Diencephalon (tissue), 1 donor: Measurements from ENCODE around the gene PCDHGB5. TPM values are rescaled to one million over a fixed set of nuclear protein-coding genes. Genes with fewer than 3 reads are reported as not detected.

Experiments used
- total RNA-seq: library from RNA; depleted of rRNA; stranded (reverse); fragments of >200 nt; gene quantifications from one replicate; pipeline ENCODE4 v1.2.3, GENCODE V29; 2014

The PCDHGB5 gene
- 24.0 TPM for total RNA-seq

GRCh38 chr5:141397756-141398551 is at the start of gene PCDHGB5:
TSS of gene PCDHGB5 (plus strand) at chr5:141397947. CDS start at chr5:141398128, 181 bp downstream.

GRCh38 chr5:141349917-141350619 is 47.7 kb upstream of the PCDHGB5 start, which contains the start of gene PCDHGB1:
TSS of gene PCDHGB1 (plus strand) at chr5:141350099. CDS start at chr5:141350261, 162 bp downstream.

GRCh38 chr5:141354900-141355469 is 42.8 kb upstream of the PCDHGB5 start, which contains the start of gene PCDHGA4:
TSS of gene PCDHGA4 (plus strand) at chr5:141355021. CDS start at chr5:141355108, 87 bp downstream.

GRCh38 chr5:141359790-141360426 is 37.8 kb upstream of the PCDHGB5 start, which contains the start of gene PCDHGB2:
TSS of gene PCDHGB2 (plus strand) at chr5:141359994. CDS start at chr5:141360136, 142 bp downstream.

GRCh38 chr5:141363952-141364660 is 33.6 kb upstream of the PCDHGB5 start, which contains the start of gene PCDHGA5:
TSS of gene PCDHGA5 (plus strand) at chr5:141364162. CDS start at chr5:141364331, 169 bp downstream.

GRCh38 chr5:141369994-141370848 is 27.5 kb upstream of the PCDHGB5 start, which contains the start of gene PCDHGB3:
TSS of gene PCDHGB3 (plus strand) at chr5:141370242. CDS start at chr5:141370395, 153 bp downstream.

GRCh38 chr5:141373673-141374317 is 24.0 kb upstream of the PCDHGB5 start, which contains the start of gene PCDHGA6:
TSS of gene PCDHGA6 (plus strand) at chr5:141373891. CDS start at chr5:141374084, 193 bp downstream.

GRCh38 chr5:141382469-141383294 is 15.1 kb upstream of the PCDHGB5 start, which contains the start of gene PCDHGA7:
TSS of gene PCDHGA7 (plus strand) at chr5:141382742. CDS start at chr5:141382900, 158 bp downstream.

GRCh38 chr5:141387557-141388311 is 10.0 kb upstream of the PCDHGB5 start, which contains the start of gene PCDHGB4:
TSS of gene PCDHGB4 (plus strand) at chr5:141387698. CDS start at chr5:141387885, 187 bp downstream.

GRCh38 chr5:141392429-141393198 is 5.1 kb upstream of the PCDHGB5 start, which contains the start of gene PCDHGA8:
TSS of gene PCDHGA8 (plus strand) at chr5:141392633. CDS start at chr5:141392814, 181 bp downstream.

GRCh38 chr5:141402553-141403243 is 5.0 kb downstream of the PCDHGB5 start, which contains the start of gene PCDHGA9:
TSS of gene PCDHGA9 (plus strand) at chr5:141402778. CDS start at chr5:141402953, 175 bp downstream.

GRCh38 chr5:141407790-141408505 is 10.2 kb downstream of the PCDHGB5 start, which contains the start of gene PCDHGB6:
TSS of gene PCDHGB6 (plus strand) at chr5:141408021. CDS start at chr5:141408203, 182 bp downstream.

GRCh38 chr5:141412854-141413539 is 15.2 kb downstream of the PCDHGB5 start, which contains the start of gene PCDHGA10:
TSS of gene PCDHGA10 (plus strand) at chr5:141412987. CDS start at chr5:141413176, 189 bp downstream.

GRCh38 chr5:141417494-141418172 is 19.9 kb downstream of the PCDHGB5 start, which contains the start of gene PCDHGB7:
TSS of gene PCDHGB7 (plus strand) at chr5:141417677. CDS start at chr5:141417860, 183 bp downstream.

